ENCODE measurements around the gene JAG1.

JAG1 gene

DNA sequence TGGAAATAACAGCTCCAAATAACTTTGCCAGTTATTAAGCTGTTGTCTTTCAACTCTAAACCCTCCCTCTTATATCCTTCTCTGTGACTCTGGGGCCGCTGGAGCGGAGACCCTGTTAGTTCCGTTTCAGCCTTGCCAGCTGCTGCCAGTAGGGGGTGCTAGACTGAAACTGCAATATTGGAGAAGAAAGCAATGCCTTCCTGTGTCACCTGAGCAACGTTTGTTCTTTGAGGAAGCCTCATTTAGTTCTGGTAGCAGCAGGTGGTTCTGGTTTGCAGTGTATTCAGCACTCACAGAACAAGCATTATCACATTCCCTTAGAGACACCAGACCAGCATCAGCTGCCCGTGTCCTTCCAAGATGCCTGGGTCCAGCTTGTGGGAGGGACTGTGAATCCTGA, 22.9 kb upstream of the JAG1 start:
- DNase-seq = no peak

DNA sequence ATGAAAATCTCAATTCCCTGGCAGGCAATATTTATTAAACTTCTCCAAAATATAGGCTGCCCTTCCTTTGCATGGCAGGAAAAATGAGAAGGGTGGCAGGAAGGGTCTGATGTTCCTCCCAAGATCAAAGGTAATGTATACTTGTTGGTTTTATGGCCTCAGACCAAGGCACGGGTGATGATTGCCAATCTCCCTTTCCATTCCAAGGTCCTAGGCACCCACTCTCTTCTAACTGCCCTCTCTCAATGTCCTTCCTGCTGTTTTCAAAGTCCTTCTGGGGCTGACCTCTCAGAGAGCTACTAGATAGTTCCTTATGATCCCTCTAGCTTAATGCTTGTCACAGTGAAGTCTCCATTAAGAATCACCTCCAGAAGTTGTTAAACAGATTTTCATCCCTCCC, 15.6 kb upstream of the JAG1 start:
- no peak for DNase-seq

DNA sequence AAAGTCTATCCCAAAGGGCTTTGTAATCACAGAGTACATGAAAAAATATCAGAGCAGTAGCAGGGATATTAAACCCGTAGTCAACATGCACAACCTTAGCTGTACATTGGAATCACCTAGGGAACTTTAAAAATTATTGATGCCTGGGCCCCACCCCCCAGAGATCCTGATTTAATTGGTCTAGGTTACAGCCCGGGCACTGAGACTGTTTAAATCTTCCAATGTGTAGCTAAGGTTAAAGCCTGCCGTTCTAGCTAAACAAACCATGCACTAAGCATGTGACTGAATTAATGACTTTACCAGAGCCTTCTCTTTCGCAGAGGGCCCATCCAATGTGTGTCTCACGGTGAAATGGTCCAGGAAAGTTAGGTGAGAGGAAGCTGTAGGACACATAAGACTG, 14.1 kb upstream of the JAG1 start:
- DNase-seq = no peak

DNA sequence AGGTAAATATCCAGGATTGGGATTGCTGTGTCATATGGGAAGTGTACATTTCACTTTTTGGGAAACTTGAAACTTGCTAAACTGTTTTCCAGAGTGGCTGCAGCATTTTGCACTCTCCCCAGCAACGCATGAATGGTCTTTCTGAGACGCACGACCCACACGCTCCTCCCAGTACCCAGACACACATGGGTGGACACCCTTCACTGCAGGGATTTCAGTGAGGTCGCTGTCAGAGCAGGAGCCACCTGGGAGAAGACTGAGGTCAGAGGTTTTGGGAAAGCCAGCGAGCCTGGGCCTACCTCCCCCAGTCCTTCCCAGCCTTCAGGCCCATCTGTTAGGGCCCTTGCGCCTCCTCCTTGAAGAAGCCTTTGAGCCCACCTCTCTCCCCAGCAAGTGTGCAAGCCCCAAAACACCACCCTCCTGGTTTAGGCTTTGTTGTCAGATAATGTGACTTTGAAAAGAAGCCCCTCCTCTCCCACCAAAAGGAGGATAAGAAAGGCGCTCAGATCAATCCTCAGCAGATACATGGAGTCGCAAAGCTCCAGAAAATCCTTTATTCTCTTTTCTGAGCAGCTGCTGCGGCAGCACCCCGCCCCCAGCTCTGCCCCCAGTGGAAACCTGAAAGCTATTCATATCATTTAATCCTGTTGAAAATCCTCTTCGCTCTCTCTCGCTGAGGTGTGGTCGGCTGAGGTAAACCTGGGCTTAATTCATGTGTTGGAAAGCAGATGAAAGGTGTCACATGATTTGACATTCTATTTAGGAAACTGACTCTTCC, 12.7 kb upstream of the JAG1 start:
- no peak for DNase-seq

DNA sequence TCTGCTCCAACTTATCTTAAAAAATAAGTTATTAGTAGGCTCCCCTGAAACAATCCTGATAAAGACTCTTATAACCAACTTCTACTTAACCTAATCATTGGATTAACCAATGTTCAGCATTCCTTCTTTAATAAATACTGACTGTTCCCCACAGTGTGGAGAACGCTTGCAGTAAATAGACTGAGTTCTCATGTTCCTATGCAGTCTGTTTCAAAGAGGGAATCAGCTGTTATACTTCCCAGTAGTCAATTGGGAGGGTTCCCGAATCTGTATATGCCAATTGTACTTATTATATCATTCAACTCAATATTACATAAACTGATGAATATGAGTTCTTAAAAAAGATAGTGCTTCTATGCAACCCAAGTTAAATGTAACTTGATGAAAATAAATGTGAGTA, 9.7 kb upstream of the JAG1 start:
- DNase-seq = no peak

DNA sequence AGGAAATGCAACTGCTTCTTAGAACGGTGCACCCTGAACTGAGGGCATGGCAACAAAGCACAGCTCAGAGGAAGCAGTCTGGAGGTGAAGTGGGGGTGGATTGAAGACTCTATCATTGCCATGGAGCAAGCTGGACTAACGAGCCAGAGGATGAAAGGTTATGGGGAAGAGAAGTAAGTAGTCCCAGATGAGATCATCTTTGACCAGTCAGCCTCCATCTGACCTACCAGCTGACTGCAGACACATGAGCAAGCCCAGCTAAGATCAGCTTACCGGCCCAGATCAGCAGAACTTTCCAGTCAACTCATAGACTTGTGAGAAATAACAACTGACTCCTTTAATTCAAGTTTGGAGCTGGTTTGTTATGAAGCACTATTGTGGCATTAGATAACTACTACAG, 9.1 kb upstream of the JAG1 start:
- no peak for DNase-seq

DNA sequence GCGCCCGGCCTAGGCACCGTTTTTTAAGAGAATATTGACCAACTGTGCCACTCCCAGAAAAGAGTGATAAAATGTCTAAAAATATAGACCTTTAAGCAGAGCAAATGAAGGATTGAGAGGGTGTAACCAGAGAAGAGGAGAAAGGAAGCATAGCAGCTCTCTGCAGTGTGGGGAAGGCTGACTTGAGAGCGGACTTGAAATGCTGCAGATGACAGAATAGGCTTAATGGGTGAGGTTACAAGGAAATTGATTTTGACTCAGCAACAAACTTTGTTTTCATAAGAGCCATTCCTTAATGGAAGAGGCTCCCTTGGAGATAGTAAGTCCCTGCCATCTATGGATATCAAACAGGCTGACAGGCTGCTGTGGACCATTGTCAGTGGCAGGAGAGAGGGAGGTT, 7.7 kb upstream of the JAG1 start:
- no peak for DNase-seq

DNA sequence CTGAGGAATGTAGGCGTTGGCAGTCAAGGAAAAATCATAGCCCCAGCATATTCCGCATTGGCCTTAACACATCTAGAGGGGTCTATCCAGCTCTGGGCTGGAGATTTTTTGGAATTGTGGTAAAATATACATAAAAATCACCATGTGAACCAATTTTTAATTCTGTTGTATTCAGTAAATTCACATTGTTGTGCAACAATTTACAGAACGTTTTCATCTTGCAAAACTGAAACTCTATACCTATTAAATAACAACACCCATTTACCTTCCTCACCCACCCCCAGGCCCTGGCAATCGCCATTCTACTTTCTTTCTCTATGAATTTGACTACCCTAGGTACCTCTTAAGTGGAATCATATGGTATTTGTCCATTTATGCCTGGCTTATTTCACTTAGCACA, 6.8 kb upstream of the JAG1 start:
- DNase-seq = no peak

DNA sequence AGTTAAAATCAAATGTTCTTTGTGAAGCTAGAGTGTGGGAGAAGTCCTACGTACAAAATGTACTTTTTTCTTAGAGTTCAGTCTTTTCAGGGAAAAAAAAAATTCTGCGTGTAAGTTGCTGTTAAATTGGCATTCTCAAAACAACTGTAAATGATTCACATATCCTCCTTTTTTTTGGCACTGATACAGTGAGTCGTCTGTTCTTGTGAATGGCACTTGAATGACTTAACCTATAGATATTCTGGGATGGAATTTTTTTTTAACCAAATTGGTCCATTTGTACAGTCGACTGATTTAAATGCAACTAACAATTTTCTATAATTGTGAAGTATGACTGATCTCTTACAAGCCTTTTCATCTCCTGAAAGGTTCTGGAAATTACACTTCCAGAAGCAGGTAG, 5.5 kb upstream of the JAG1 start:
- no peak for DNase-seq

DNA sequence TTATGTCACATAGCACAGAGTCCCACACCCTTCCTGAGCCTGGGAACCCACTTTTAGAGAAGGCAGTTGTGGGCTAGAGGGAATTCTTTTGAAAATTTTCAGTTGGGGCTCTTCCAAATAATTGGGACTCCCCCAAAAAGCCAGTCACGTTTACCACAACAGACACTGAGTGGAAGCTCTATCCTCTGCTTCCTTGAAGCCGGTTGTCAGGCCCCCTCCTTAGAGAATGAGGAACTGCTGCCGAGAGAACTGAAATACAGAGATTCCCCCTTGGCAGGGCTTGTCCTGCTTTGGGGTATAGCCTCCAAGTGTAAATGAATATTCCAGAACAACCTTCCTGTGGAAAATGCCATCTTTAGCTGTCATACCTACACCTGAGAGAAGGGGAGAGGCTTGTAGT, 2.7 kb upstream of the JAG1 start:
- DNase-seq = no peak

DNA sequence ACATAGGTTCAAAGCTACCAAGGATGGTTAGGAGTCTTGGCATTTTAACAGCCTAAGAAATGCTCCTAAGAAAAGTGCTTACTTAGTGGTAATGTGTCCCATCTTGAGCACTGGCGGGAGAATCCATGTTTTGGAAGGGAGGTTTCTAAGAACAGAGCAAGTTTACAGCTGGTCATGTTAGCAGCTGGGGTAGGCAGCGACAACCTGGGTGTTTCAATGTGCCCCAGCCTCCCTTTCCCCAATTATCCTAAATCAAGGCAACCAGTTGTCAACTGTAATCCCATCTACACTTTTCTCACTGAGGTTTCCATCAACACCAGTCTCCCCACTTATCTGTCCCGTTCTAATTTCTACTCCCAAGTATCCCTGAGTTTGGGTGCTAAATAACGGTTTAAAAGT, 1.6 kb upstream of the JAG1 start:
- no peak for DNase-seq

DNA sequence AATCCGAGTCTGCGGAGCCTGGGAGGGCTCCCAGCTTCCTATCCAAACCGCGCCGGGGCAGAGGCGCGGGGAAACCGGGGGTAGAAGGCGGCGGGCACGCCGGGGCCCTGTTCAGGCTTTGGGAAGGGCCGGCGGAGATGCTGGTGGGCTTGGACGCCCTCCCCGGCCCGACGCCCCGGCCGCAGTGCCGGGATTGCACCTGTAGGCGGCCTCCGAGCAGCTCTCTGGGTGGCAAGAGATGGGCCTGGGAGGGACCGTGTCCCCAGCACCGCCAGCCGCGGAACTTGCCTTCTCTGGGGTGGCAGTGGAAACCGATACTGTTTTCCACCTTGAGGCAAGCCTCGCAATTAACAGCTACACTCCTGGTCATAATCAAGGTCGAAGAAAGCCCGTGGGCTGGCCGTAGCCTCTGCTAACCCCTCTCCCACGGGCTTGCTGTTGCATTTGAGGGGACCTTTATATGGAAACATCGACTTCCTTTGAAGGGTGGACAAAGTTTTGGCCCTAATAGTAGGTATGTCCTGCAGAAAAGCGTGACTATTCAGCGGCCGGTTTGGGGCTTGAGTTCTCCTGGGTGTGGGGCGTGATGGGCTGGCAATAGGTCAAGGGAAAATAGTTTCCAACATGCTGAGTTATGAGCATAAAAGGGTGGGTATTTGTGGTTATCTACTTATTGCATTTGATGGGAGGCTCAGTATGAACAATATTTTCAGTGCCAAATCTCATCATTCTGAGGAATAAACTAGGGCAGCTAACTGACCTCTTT, 1.1 kb upstream of the JAG1 start:
- peak; percentile 25 for DNase-seq

DNA sequence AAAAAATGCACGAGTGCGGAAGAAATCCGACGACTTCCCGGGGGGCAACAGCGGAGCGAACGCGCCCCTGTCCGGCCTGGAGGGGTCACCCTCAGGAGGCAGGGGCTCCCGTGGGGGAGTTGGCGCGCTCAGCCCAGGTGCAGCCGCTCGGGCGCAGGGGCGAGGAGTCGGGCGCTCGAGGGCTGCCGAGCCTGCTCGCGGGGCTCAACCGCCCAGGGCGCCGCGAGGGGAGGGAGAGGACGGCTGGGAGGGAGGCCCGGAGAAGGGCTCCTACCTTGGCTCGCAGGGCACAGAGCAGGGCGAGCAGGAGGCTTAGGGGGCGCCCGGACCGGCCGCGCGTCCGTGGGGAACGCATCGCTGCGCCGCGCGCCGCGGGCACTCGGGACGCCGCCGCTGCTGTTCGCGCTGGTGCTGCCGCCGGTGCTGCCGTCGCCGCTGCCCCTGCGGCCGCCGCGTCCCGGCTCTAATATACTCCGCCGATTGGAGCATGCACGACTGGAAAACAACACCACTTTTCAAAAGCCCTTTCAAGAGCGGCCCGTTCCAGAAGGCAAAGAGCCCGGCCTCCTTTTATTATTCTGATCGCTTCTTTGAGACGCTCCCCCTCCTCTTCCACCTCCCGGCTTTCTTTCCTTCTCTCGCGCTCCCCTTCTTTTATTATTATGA, 490 bp downstream of the JAG1 start:
- peak; percentile 26 for DNase-seq

DNA sequence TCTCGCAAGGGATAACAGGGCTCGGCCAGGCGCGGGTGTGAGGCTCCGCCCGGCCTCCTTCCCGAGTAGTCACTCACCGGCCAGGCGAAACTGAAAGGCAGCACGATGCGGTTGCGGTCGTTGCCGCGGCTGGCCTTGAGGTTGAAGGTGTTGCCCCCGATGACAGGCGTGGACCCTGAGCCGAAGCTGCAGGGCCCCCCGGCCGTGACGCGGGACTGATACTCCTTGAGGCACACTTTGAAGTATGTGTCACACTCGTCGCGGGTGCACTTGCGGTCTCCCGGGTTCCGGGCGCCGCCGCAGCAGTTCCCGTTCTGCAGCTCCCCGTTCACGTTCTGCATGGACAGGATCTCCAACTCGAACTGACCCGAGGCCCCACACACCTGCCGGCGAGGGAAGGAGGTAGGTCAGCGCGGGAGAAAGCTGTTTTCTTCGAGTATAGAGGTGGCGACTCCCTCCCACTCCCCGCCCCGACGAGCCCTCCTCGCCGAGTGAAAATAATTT, 1.1 kb downstream of the JAG1 start:
- peak; percentile 26 for DNase-seq

DNA sequence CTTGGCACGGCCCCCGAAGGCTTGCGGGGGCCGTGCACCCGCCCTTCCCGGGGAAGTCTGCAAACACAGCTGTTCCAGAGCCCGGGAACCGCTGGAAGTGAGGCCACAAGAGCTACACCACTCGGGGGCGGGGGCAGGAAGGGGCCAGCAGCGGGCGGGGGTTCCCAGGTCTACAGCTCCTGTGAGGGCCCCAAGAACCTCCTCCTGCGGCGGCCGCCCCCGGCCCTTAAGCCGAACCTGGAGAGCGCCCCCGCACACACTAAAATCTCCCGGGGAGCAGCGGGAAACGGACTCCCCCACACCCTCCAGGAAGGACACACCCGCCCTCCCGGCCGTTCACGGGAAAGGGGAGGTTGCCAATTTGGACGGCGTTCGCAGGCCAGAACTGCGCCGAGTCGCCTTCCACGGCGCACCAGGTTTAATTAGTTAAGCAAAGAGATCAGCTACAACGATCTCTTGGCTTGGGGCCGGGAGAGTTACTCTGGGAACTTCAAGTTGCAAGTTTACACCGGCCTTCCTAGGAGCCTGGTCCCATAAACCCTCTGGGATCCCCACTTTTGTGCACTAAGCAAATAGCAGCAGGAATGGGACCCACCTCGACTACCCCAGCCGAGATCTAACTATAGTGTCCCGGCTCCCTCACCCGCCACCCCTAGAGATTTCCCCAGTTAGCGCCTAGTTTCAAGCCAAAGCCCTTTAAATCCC, 1.7 kb downstream of the JAG1 start:
- DNase-seq = peak; percentile 38

DNA sequence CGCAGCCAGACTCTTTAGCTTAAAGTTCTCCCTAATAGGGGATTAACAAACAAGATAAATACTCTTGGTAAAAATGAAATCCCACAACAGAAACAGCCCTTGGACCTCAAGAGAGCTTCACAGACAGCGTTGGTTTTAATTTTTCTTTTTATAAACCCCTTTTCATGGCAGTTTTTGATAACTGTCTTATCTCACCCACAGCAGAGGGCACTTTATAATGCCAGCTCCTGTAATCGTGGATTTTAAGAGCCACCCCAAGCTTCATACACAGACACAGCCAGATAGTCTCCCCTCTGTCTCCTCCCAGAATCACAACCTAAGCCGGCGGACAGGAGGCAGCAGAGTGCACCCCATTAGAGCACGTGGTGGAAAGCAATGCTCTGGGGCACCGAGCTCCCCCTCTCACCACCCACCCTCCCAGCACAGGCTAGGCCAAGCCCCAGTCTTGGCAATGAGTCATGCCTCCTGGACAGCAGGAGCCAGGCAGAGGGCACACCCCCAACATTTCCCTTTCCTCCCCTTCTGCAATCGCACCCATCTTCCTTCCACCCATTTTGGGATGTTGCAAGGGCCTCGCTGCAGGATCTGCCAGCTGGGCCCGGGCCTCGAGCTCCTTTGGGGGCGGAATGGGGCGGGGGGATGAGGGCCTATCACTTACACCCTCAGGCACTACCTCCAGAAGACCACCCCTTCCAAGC, 2.4 kb downstream of the JAG1 start:
- DNase-seq = peak; percentile 39

DNA sequence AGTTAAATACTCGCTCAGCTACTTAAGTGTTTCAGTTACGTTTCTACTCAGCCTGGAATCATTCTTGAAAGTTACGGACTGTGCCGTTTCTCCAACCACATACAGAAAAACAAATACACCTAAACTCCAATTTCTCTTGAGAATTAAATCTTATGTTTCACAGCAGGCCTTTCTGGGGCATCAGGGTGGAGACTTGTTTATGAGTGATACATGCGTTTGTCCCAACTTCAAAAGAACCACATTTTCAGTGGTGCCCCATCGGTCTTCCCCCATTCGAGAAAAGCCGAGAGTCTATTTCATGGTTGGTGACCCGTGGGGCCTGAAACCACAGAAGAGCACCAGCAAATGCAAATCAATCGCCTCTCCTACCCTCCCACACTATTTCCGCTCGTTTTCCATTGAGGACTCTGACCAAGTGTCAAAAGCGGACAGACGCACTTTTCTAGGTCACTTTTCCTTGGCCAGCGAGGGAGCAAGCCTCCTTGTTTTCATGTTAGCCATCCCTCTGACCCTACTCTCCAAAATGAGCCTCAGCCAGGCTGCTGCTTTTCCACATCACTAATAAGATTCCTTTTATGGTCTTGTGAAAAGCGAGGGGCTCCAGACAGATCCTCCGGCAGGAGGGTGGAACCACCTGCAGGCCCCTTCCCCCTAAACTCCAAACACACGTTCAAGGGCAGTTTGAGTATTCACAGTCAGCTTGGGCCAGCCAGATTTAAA, 3.1 kb downstream of the JAG1 start:
- DNase-seq = no peak

DNA sequence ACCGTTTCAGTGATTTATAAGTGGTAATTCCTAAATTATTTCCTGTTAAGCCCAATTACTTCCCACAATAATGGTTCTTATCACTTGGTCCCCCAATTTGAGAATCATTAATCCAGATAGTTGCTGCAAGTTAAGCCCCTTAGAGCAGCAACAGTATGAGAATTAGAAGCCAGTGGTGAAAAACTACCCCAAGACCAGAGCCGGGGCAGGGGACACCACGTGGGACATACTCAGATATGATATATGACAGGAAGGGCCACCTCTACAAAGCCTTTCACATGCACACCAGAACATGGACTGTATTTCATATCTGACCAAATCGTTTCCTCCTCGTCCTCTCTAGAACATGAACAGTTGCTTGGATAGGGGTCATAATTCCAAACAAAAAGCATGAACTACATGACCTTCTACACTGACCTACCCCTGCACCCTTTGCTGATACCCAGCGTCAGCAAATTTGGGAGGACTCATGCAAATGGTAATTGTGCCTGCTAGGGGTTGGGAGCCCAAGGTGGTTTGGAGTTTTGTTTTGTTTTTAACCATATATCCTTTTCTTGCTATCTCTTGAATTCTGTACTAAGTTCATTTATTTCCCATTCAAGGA, 3.9 kb downstream of the JAG1 start:
- DNase-seq = no peak

DNA sequence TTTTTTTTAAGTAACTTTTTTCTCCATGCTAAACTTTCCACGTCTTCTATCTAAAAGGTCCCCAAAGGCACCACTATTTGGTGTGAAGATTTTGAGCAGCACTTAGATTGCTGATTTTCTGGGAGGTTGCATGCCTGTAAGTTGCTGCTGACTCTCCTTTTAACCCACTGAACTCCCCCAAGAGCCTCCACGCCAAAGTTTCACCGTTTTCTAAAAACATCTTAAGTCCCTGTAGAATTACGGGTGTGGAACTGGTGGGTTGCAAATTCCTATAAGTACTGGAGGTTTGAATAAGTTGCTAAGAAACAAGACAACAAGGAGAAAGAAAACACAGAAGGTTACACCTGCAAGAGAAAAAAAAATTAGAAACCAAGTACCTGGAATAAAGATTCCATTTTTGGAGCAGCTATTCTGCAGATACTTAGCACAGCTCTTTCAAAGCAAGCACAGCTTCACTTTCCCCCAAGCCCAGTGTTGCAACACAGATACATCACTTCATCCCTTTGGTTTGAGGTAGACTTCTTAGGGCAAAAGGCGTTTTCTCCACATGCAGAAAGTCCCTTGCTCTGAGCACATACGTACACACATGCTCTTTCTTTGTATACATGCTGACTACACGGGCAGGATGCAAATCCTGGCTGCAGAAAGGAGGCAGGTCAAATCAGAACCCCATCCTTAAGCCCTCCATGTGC, 5.0 kb downstream of the JAG1 start:
- DNase-seq = no peak

DNA sequence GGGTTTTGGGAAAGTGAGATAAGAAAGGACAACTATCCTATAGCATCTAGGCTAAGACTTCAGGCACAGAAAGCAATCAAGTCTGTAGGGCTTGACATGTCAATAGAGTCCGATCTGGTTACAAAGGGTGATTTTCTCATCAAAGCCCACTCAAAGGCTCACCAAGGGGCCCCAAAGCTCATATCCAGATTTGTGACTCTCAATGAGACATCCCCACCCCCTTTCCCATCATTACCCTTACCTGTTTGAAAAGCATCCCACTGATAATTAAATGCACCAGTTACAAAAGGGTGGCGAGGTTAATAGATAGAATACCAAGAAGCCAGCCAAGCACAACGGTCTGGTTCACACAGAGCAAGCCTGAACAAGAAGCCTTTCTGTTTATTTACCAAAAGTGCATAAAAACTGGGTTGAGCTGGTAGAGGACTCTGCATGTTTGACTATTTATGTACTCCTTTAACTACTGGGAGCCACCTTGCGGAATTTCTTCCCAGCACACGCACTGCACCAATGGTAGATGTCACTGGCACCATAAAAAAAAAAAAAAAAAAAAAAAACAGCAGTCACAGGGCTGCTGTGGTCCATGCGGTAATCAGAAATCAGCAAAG, 6.1 kb downstream of the JAG1 start:
- no peak for DNase-seq

DNA sequence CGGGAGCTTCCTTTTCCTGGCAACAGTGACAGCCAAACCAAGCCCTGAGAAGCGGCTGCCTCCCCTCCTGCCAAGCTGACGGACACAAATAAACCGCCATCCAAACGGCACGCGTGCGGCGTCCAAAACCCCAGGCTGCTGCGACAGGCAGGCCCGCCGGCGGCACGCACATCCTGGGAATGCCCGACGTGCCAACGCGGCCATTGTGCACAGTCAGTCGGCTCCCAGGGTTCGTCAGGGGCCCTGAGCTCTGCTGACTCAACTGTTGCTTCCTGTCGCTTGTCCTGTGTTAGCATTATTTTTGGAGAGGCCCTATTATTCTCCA, 6.8 kb downstream of the JAG1 start:
- DNase-seq = peak; percentile 63

Data from NCI-H1092 (cell line).